ENCODE data around the gene CLIC6.
"Not testable (repeated sequence)": the region's sequence is repeated elsewhere in the genome, so short reads cannot be mapped to it uniquely, and the experiment has no call there.

Gene CLIC6

DNA sequence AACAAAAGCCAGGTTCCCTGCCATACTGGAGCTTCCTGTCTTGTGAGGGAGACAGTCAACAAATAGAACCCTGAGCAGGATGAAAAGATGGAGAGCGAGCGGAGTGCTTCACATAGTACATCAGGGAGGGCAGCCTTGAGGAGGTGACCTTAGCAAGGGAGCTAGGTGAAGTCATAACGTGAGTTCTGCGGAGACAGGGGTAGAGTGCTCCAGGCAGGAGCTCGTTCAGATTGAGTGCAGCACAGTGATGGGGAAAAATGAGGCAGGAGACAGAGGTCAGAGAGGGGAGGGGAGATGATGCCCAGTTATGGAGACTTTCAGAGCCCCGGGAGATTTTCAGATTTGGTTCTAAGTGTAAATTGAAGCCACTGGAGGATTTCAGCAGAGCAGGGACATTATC, 15.3 kb upstream of the CLIC6 start:
- no peak for DNase-seq

- DNase-seq, result no peak
Measured at GRCh38 chr21:34661848-34662247, 6.9 kb upstream of the CLIC6 start.

- DNase-seq, result no peak
Measured at GRCh38 chr21:34667761-34668160, 1.0 kb upstream of the CLIC6 start.

DNA sequence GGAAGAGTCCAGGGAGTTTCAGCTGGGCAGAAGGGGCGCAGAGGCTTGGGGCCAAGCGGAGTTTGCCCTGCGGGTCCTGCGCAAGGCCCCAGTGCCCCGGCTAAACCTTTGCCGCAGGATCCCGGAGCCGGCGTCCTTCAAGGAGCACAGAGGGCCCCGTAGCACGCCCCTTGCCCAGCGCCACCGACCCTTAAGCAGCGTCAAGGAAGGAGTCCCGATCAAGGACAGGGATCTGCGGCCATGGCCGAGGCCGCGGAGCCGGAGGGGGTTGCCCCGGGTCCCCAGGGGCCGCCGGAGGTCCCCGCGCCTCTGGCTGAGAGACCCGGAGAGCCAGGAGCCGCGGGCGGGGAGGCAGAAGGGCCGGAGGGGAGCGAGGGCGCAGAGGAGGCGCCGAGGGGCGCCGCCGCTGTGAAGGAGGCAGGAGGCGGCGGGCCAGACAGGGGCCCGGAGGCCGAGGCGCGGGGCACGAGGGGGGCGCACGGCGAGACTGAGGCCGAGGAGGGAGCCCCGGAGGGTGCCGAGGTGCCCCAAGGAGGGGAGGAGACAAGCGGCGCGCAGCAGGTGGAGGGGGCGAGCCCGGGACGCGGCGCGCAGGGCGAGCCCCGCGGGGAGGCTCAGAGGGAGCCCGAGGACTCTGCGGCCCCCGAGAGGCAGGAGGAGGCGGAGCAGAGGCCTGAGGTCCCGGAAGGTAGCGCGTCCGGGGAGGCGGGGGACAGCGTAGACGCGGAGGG, 520 bp downstream of the CLIC6 start:
- no peak for DNase-seq

GRCh38 chr21:34669880-34670219, 1.1 kb downstream of the CLIC6 start:
- DNase-seq, result not testable (repeated sequence)

DNA sequence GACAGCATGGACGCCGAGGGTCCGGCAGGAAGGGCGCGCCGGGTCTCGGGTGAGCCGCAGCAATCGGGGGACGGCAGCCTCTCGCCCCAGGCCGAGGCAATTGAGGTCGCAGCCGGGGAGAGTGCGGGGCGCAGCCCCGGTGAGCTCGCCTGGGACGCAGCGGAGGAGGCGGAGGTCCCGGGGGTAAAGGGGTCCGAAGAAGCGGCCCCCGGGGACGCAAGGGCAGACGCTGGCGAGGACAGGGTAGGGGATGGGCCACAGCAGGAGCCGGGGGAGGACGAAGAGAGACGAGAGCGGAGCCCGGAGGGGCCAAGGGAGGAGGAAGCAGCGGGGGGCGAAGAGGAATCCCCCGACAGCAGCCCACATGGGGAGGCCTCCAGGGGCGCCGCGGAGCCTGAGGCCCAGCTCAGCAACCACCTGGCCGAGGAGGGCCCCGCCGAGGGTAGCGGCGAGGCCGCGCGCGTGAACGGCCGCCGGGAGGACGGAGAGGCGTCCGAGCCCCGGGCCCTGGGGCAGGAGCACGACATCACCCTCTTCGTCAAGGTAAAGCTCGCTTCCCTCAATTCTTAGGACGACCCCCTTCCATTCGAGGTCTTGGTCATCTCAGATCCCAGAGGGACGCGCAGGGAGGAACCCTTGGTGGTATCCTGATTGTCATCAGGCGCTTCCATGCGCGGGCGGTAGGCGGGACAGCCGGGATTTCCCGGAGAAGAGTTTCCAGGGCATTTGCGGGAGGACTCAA, 1.6 kb downstream of the CLIC6 start:
- DNase-seq, result no peak

DNA sequence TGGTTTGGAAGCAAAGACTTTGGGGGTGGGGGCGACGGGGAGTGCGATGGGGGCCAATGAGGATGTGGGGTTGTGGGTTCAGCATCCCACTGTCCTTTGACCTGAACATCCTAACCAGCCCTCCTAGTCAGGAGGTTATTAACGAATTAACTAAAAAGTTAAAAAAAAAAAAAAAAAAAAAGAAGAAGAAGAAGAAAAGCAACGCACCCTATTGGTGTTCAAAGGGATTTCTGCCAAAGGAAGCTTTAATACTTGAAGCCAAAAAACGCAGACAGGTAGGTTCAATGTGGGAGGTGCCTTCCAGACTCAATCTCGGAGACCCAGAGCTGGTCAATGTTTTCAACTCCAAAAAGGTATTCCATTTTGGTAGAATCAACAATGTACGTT, 2.2 kb downstream of the CLIC6 start:
- DNase-seq, result no peak

DNA sequence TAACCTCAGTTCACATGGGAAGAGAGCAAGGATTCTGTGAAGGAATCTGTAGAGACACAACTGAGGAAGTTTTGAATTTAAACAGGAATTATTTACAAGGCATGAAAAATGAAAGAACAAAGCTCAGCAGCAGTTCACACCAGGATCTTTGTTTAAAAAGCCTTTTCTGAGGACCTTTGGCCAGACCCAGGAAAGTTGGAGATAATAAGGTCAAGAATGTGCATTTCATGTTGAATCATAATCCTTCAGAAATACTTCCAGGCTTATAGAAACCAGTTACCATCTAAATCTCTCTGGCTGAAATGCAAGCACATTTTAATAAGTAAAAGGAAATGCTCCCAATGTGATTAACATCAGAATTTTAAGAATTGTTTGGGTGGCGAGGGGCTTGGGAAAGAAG, 2.7 kb downstream of the CLIC6 start:
- DNase-seq, result no peak

- DNase-seq, result no peak
Measured at GRCh38 chr21:34671891-34672290, 3.1 kb downstream of the CLIC6 start.

DNA sequence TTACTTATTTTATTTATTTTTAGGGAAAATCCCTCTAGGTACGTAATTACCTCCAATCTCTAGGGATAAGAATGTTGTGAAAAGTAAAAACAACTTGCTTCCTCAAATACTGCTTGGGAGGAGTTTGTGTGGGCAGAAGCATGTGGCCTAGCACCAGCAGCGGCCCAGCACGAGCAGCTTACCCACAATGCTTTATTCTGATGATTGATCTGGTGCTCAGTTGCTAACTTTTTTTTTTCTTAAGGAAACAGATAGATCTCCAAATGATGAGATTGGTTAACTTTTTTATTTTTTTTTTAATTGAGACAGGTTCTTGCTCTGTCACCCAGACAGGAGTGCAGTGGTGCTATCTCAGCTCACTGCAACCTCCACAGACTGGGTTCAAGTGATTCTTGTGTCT, 4.2 kb downstream of the CLIC6 start:
- DNase-seq, result no peak

GRCh38 chr21:34674468-34674867, 5.7 kb downstream of the CLIC6 start:
- DNase-seq, result no peak

- no peak for DNase-seq
Measured at GRCh38 chr21:34675871-34676270, 7.1 kb downstream of the CLIC6 start.

GRCh38 chr21:34679051-34679450, 10.3 kb downstream of the CLIC6 start:
- DNase-seq, result no peak

DNA sequence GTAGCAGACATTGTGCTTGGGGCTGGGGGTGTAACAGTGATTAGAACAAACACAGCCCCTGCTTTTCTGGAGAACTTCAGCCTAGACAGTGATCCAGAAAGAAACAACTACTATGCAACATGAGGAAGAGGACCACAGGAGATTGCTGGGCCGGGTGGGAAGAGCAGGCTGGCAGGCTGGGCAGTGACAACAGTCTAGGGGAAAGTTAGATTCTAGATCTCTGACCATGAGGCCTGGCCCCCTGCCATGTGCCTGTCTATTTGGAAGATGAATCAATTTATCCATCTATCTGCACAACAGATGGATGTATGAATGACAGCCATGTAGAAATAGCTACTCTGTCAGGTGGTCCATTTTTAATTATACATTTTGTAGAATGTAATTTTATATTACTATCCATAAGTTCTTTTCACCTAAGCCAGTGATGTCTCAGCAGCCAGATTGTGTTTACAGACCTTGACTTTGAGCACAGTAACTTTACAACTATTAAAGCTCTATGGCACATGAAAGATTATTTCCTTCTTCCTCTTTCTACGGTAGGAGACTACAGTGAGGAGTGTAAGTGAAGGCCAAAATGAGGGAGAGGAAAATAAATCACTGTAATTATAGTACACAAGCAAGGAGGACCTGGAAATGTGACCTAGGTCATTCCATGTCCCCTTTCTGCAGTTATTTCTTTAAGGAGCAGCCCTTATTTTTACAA, 15.5 kb downstream of the CLIC6 start:
- no peak for DNase-seq

- no peak for DNase-seq
Measured at GRCh38 chr21:34687065-34687464, 18.3 kb downstream of the CLIC6 start.

GRCh38 chr21:34687745-34688144, 19.0 kb downstream of the CLIC6 start:
- DNase-seq, result no peak

GRCh38 chr21:34688145-34688544, 19.4 kb downstream of the CLIC6 start:
- DNase-seq, result no peak

GRCh38 chr21:34688715-34689114, 19.9 kb downstream of the CLIC6 start:
- no peak for DNase-seq

DNA sequence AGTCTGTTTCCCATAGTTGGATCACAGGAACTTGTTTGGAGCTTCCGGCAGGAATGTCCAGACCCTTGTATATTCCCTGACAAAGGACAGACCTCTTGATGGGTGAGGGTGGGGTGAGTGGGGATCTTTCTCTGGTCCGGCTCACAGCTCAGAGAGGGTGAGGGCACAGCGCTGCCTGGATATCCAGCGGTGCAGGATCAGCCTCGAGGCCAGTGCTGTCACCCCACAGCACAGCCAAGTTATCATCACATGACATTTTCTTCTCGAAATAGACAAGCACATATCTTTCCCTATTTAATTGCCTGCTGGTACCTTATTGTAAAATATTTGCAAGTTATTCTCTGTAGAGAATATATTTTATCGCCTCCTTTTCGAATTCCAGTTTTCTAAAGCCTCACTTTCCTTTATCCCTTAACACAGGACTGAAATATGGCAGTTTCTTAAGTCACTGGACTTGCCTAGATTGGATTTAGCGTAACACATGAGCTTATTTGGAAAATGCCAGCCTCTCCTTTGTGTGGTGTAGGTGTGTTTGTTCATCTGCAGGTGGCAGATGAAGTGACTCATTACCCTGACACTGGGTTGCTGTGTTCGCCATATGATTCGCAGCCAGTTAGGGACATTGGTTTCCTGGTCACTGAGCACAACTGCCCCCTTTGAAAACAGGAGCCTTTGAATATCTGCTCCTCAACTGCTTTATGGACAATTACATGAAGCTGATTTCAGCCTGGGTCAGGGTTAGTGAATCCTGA, 21.4 kb downstream of the CLIC6 start:
- no peak for DNase-seq

DNA sequence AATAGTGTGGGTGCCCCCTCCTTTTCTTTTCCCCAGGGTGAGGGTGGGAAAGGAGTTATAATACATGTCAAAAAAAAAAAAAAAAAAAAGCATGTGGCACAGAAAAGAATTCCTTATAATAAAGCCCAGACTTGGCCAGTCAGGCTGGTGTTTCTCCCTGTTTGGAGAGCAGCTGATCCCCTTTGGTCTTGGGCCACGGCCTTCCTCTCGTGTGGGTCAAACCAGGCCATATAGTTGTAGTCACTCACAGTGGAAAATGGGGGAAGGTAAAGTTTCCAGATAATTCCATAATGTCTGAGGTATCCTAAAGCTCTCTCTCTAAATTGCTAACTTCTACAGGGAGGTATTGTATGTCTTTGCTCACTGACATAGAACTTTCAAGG, 22.0 kb downstream of the CLIC6 start:
- DNase-seq, result no peak

DNA sequence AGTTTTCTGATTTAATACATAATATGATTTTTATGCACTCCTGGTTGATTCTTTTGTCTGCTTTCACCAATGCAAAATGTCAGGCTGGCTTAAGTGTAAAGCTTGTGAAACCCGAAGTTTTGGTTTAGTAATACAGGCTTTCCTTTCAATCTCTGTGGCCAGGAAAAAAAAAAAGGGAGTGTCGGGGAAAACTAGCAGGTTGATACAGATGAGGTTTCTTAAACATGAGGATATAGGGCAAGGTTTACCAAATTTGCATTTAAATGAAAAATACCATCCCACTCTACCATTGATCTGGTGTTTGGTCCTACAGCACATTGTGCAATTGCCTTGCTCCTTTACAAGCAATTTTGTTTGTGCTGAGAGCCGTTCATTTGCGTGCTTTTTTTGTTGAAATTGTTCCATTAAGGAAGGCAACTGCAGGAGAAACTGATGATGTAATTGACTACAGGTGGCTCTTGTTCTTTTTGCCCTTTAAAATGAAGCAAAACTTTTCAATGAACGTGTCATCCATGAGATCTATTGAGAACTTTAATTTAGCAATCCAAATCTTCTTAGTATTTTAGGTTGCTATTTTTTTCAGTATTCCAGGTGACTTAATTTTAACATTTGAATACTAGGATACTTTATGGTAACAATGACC, 22.7 kb downstream of the CLIC6 start:
- DNase-seq, result no peak

DNA sequence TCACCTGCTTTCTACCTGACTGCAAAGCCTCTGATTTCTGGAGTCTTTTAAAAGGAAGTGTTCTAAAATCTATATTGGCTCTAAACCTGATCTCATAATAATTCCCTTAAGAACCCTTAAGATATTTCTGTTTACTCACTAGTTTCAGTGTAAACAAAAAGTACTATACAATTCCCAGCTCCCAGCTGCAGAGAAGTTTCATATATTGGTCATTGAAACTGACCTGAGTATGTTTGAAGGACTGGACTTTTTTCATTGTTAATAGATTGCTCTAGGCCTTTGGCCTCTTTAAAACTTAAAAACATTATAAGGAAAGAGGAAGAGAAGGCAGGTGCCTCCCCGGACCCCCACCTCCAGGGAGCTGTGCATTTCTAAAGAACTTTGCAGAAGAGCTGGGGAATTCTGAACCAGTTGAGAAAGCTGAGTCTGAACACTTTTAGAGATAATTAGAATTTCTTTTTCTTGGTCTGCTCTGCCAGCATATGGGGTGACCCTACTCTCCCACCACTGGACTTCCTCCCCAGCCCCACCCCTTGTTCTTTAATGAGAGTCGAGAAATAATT, 23.7 kb downstream of the CLIC6 start:
- DNase-seq, result no peak
